Hematopoietic multipotent progenitor cell treated with erythropoietin and hydrocortisone succinate and interleukin-3 and kit ligand, for 6 days (in vitro differentiated cells): ENCODE data around the gene PITPNM3.

ENCODE experiments used
- DNase-seq: peaks from one replicate; pipeline ENCODE4 v3.0.0-alpha.2; 2015

PITPNM3 gene

DNA sequence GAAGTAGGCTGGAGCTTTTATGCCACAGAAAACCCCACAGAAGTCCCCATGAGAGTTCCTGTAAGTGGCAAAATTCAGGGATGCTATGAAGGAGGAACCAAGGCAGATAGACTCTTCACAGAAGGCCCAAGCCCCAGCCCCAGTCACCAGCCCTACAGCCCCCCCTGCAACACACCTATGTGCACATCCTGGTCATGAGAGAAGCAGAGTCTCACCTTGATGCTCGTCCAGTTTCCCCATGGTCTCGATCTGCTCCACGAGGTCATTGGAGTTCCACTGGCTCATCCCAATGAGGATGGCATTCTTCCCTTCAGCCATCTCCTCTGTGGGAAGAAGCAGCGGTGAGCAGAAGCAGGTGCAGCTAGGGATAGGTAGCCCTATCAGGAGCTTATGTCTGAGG is 31.2 kb downstream of the PITPNM3 start:
- DNase-seq, result no peak

DNA sequence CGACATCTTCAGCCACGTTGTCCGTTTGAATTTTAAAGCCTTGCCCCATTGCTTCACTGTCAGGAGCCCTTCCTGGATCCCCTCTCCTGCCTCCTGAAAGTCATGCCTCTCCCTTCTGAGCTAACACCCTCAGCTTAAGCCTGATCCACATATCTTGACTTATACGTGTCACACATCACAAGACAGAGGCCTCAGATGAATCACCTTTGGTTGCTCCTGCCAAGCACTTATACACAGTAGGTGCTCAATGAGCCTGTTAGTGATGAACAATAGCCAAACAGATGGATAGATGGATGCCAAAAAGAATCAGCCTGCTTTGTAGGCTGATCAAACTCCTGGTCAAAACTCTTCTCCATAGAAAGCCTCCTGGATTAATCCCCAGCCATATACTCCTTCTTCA is 31.8 kb downstream of the PITPNM3 start:
- DNase-seq, result no peak

DNA sequence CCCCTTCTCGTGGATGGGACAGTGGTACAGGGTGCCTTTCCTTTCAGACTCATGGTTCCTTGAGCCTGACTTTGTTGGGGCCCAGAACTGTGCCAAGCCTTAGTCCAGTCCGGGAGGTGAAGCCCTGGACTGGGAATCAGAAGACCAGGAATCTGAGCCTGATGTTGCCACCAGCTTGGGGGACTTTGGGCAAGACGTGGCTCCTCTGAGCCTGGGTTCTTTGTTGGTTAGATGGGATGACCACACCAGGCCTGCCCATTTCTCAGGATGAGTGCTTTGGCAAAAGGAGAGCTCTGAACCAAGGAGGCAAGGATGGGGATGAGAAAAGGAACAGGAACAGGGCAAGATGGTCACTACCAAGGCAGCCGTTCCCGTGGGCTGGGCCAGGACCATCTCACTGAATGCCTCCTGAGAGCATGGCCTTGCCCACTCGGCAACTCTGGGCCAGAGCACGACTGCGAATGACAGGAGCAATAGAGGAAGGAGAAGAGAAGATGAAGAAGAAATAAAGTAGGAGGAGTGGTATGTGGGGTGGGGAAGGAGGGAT is 32.5 kb downstream of the PITPNM3 start:
- DNase-seq, result no peak

DNA sequence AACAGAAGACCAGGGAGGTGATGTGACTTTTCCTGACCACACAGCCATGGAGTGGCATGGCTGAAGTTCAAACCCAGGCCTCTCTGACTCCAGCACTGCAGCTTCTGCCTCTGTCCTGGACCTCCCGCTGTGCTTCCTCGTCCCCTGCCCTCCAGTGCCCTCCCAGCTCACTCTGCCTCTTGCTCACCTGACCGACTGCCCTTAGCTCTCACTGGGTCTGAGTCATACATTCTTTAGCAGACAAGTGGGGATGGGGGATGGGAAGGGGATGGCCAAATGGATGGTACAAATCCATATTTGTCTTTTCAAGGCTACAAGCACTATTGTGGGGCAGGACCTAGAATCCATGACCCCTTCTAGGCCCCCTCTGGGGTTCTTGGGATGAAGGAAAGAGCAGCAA is 33.0 kb downstream of the PITPNM3 start:
- no peak for DNase-seq

DNA sequence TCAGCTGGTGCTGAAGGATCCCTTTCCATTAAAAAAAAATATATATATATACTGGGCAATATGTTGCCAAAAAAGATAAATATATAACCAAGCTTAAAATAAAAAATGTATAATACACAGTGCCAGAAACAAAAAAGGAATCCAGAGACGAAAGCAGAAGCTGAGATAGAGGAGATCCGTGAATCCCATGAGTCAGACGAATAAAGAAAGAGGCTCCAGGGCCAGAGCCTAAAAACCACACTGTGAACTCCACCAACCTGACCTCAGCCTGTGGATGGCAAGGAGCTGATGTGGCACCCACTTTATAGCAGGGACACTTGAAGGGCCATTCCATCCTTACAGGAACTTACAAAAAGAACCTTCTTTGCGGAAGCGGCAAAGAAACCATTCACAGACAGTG is 34.8 kb downstream of the PITPNM3 start:
- no peak for DNase-seq

DNA sequence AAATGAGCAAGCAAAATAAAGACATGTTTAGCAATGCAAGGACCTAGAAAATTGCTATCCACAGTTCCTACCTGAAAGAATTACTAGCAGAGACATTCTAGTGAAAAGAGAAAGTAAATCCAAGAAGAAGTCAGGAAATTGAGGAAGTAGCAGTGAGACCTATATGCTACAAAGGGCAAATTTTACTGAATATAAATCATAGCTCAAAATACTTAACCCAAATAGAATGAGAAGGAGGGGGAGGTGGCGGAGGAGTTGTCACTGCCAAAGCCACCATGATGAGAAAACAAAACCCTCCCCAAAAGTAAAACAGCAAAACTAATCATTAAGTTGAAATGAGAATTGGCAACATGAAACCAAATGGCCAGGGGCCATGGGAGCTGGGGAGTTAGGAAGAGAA is 39.3 kb downstream of the PITPNM3 start:
- DNase-seq, result no peak

DNA sequence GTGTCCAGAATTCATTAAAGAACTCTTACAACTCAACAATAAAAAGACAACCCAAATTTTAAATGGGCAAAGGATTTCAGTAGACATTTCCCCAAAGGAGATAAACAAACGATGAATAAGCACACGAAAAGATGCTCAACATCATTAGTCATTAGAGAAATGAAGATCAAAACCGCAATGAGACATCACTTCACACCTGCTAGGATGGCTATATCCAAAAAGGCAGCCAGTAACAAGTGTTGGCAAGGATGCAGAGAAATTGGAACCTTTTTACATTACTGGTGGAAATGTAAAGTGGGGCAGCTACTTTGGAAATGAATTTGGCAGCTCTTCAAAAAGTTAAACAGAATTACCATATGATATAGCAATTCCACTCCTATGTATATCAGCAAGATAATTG is 42.0 kb downstream of the PITPNM3 start:
- no peak for DNase-seq

DNA sequence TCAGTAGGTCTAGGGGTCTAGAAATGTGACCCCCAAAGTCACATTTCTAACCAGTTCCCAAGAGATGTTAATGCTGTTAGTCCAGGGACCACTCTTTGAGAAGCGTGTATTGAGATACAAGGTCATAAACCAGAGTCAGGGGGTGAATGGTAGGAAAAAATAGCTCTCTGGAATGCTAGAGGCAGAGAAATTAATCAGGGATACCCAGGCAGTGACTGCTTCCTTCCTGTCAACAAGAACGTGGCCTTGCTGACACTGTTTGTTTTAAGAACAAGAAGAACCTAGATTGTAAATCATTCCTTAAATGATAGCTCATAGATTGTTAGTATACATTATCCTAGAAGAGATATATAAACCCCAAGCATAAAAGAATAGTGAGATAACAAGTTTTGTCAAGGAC is 43.8 kb downstream of the PITPNM3 start:
- DNase-seq, result no peak

DNA sequence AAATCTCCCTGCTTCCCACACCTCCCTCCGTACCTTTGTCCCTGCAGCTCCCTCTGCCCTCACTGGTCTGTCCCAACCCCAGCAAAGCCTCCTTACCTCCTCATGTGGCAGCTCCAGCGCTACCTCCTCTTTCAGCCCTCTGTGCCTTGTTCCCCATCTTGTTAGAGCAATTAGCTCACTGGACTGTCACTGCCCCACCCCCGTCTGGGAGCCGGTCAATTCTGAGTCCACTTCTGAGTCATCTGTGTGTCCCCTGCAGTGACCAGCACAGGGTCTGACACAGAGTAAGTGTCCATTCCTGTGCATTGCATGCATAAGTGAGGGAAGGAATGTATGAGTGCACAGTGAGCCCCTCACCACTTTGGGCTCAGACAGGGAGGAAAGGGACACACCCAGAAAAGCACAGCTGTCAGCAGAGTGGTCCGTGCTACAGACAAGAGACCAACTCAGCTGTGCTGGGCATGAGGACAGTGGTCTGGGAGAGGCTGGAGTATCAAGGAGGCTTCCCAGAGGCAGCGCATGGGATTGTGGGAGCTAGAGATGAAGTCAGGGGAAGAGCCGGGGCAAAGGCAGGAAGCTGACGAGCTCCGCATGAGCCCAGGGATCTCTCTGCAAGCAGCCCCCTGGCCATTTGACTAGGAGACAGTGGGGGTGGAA is 45.9 kb downstream of the PITPNM3 start:
- DNase-seq, result no peak

DNA sequence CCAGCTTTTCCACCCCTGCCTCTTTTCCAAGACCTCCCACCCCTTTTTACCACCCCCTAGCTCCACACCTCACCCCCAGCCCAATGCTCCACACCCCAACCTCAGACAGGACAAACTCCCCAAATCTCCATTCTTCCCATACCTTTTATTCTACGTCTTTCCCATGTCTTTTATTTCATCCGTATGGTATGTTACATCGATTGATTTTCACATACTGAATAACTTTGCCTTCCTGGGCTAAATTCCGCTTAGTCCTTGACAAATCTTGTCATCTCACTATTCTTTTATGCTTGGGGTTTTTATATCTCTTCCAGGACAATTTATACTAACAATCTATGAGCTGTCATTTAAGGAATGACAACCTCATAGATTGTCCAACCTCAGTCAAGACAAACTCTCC is 46.4 kb downstream of the PITPNM3 start:
- DNase-seq, result no peak

DNA sequence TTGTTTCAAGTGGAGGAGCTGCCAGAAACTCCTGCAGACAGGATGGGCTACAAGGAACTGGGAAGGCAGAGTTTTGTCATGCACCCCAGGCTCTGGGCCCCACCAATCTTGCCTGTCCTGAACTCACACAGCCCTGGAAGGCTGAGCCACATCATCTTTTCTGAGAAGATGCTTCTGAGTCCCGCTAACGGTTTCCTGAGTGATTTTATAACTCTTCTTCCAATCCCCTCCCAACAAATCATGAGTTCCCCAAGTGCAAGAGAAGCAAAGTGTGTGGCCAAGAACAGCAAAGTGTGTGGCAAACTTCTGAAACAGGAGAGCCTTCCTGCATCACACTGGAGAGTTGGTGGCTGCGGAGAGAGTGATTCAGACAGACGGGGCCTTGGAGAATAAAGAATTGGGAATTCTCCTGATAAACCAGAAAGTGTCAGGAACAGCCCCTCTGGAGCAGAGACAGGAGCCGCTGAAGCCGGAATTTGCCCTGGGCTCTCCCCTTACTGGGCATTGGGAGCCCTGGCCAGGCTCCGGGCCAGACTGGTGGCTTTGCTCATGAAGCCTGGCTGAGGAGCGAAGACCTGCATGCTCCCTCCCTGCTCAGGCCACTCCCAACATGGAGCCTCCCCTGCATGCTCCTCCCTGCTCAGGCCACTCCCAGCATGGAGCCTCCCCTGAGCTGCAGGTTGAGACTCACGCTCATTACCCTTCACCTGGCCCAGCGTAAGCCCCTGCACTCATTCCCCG is 47.2 kb downstream of the PITPNM3 start:
- DNase-seq, result no peak

DNA sequence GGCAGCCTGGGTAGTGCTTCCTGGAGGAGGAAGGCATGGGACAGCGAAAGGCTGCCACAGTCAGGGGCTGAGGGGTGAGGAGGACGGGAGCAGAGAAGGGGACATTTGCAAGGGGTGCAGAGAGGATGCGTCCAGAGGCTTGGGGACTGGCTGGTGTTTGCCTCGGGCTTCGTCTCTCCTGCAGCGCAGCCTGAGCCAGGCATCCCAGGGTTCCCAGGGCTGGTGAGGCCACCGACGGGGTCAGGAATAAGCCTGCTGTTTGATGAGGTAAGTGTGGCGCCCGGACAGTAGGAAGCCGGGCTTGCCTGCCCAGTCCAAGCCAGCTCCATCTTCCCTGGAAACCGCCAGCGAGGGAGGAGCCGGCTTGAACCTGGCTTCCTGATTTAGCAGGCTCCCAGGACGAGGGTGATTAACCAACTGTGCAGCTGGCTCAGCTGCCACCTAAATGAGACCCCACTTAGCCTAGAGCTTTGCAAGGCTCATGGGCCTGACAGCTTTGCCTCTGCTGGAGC is 47.8 kb downstream of the PITPNM3 start:
- no peak for DNase-seq

DNA sequence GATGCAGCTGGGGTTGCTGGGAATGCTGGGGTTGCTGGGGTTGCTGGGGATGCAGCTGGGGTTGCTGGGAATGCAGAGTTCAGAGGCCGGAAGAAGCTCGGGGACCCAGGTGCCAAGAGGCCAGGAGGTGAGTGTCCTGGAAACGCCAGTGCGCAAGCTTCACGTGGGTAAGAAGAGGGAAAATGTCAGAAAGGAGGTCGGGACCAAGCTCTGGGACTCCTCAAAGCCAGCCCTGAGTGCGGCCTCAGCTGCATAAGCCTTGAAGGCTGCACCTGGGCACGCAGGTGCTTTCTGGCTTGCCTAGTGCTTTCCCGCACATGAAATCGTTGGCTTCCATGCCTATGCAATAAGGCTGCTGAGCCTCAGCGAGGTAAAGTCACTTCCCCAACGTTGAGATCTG is 48.3 kb downstream of the PITPNM3 start:
- no peak for DNase-seq

DNA sequence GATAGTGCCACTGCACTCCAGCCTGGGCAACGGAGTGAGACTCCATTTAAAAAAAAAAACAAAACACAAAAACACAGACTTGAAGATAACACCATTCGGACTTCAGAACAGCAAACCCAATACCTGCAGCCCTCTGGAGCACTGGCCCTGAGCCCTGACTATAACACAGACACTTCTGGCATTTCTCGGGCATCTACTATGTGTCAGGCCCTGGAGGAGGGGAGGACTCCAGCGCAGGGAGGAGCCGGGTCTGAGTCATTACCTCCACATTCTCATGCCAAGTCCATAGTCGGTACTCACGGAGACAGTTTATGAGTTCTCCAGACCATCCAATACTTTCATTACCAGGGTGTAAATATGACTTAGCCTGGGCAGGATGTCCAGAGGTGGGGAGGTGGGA is 48.8 kb downstream of the PITPNM3 start:
- DNase-seq, result no peak

DNA sequence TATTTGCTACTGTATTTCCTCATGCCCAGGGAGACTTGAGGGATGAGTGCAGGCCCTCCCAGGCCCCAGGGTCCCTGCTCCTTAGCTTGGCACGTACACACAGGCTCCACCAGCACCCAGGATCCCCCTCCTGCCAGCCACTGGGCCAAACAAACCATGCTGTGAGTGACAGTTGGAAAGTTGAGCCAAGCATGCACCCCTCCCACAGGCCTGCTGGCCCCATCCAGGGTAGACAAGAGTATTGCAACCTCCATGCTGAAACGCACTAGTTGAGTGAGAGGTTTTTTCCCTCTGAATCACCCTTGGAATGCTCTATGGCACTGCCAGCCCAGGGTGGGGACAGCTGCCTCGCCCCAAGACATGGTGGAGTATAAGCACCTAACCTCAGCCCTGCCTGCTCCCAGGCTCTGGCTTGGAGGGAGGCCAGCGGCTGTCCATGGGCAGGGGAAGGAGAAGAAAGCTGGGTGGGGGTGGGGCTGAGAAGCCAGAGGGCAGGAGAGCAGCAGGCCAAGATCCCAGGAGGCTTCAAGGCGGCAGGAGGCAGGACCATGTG is 49.6 kb downstream of the PITPNM3 start:
- no peak for DNase-seq

DNA sequence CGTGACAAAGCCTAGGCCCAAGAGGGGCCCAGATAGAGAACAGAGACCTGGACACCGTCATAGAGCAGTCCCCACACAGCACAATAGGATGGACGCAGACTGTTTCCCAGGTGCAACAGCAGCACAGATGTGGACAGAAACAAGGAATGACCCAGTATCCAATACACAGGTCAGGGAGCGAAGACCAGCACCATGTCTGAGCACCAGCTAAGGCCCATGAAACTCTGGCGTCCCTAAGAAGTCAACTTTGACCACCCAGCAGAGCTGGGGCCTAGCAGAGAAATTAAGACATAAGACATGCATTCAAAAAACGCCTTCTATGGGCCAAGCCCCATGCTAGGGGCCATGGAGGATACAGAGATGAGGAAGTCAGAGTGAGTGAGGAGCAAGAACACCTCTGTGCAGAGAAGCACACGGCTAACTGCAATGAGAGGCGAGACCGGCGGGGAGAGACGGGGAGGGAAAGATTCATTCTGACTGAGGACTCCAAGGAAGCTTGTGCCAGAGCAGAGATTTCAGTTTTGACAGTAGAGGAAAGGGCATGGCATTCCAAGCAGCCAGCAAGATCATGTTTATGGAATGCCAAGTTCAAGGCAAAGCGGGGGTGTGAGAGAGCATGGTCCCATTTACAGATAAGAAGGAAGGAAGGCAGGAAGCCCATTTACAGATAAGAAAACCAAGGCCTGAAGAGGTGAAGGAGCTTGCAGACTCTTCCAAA is 50.8 kb downstream of the PITPNM3 start:
- no peak for DNase-seq

DNA sequence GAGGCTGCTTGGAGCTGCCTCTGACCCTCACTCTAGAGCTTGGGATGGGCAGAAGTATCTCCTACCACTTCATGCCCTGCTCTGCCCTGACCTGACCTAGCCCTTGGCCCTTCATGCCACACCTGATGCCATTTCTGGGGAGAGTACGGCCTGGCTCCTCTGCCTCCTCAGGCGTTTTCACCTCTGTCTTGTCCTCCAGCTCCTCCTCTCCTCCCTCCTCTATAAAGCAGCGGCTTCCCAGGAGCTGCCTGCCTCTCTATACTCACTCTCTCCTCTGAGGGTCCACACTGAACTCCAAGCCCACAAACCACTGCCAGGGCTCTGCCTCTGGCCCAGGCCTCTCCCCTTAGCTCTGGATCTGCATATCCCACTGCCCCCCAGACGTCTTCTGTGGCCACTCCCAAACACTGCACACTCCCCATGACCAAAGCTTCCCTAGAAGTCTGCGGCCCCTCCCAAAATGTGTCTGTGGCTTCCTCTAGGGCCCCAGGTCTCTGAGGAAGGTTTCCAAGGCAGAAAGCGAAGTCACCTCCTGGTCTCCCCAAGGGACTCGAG is 52.6 kb downstream of the PITPNM3 start:
- no peak for DNase-seq

DNA sequence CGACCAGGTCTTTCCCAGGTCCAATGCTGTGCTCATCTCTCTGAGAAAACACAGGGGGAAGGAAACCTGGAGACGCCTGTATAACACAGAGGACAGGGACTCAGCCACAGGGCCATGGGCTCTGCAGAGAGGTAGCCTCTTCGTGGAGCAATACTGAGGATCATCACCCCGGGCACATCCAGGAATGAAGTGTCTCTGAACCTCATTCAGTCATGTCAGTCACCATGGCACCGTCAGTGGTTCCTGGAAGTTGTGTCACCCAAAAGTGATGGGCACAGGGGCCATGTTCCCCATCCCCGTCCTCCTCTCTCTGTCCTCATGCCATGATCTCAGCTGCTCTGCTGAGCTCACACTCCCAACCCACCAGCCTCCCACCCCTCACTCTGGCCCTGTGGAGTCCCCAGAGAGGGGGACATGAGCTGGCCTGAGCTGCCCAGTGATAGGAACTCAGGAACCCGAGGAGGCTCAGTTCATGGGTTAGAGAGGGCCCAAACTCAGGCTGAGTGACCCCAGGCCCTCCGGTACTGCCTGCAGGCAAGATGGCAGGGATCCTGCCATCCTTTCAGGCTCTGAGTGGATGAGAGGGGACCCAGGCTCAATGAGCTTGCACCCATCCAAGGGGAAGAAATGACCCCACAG is 53.4 kb downstream of the PITPNM3 start:
- DNase-seq, result no peak

DNA sequence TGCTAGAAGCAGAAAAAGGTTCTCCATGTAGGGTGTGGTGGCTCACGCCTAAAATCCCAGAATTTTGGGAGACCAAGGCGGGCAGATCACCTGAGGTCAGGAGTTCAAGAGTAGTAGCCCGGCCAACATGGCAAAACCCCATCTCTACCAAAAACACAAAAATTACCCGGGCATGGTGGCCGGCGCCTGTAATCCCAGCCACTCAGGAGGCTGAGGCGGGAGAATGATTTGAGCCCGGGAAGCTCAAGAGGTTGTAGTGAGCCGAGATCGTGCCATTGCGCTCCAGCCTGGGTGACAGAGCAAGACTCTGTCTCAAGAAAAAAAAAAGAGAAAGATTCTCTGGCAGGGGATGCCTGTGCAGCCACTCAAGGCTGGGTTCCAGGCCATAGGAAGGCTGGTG is 54.2 kb downstream of the PITPNM3 start:
- DNase-seq, result no peak

DNA sequence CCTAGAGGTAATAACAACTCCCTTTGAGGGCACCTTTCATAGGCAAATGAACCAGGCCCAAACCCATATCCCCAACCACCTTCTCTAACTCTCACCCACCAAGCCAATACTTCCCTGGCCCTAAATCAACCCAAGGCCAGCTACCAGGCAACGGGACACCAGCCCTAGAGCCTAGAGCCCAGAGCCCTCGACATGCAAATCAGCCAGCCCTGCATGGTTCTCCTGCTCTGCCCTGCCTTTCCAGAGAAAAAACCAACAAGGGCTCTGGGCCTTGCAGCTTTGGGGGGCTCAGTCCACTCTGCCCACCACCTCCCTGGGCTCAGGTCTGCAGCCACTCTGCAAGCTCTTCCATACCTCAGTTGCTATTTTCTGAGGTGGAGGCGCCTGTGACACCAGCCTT is 55.0 kb downstream of the PITPNM3 start:
- no peak for DNase-seq

DNA sequence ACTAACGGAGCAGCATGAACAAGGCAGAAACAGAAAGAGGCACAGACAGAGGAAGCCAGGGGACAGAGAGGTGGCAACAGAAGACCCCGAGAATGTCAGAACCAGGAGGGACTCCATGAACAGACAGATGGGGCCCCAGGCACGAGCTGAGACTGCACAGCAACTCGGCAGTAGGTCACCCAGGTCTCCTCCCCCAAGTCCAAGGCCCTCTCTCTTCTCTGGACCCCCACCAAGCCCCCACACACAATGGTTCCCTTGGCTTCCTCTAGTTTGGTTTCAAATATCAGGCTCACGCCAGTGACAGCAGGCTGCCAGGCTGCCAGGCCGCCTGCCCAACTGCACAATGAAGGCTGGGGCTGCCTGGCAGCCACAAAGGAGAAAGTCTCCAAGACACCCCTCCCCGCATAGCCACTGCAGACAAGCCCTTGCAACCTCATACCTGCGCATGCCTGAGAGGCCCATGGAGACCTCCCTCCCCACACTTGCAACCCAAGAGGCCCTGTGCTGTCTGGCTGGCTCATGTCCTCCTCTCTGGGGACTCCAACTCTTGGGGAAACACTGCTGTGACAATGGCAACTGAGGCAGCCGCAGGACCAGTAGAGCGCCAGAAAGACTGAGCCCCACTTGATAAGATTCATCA is 57.3 kb downstream of the PITPNM3 start:
- no peak for DNase-seq

DNA sequence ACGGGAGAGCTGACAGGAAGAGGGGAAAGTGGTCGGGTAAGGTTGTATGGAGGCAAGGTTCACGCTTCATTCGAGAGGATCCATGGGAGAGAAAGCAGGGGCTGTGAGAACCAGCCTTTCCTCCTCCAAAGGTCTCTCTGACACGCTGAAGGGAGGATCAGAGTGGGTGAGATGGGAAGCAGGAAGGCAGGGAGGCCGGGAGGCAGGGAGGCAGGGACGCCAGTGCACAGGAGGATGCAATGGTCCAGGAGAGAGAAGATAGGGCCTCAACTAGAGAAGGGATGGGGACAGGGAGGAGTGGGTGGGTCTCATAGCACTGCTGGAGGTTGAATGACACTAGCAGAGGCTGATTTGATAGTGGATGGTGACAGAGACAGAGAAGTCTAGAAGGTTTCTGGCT is 58.0 kb downstream of the PITPNM3 start:
- no peak for DNase-seq
